Measurements from ENCODE around the gene LRRC53.

LRRC53 gene, protein sequence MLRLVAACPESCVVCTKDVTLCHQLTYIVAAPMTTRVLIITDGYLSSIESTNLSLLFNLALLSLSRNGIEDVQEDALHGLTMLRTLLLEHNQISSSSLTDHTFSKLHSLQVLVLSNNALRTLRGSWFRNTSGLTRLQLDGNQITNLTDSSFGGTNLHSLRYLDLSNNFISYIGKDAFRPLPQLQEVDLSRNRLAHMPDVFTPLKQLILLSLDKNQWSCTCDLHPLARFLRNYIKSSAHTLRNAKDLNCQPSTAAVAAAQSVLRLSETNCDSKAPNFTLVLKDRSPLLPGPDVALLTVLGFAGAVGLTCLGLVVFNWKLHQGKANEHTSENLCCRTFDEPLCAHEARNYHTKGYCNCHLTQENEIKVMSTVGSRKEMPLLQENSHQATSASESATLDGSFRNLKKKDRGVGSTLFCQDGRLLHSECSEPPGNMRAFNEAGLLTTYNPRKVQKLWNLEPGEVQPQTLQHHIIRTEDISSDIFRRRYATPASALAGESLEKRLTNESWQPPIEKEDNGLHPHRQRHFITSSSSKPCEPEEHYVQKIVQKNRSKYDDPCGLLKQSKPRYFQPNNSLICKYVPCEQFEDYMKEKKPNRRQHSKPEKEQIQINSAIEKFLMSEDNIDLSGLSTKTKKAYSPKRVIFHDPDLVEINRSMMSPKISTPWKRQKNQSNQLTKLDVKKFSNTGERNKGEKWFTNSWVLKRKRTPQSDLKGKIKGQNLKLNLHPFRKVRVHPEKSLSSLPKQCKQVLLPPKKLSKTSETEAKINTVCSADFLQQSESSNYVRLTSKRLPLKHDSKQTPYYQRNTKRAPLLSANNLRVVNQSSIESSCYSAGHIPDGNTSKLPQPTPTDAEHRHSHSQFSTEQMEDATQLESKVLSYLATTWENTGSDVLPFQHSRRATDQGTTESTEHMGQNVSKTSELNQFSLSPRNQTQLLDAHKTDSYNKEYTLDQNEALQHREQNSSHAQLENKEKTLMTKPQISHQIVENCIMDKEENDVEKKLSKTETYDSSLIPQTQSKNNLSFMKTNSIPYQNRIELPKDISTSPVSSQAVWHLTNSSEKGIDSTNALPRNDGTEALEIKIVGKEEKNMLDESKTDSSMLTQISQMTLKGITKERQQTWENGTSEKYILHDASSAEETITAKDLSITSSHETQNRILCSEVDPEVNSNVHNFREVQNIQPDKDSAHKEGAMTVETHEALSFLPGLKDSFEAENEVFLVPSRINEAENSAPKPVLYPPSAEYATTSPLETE

GRCh38 chr1:74512170-74512915, at the start of gene LRRC53:
Gene LRRC53, minus strand, starts transcription at chr1:74512611. Its CDS starts 29,262 bp downstream, at chr1:74483349.
- DNase-seq, result no peak

DNA sequence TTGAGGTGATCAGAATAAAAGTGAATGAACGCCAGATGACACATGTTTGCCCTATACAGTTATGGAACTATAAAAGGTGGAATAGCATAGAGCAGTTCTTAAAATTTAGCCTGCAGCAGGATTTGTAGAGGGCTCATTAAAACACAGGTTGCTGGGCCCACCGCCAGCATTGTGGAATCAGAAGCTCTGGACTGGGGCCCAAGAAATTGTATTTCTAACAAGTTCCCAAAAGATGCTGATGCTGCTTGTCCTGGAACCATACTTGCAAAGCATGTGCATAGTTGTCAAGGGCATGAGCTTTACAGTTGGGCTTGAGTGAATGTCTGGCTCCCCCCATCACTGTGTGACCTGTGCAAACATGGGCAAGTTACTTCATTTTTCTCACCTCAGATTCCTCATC, 37.5 kb upstream of the LRRC53 start:
- no peak for DNase-seq

GRCh38 chr1:74548961-74549750, 36.7 kb upstream of the LRRC53 start:
- DNase-seq, result no peak

DNA sequence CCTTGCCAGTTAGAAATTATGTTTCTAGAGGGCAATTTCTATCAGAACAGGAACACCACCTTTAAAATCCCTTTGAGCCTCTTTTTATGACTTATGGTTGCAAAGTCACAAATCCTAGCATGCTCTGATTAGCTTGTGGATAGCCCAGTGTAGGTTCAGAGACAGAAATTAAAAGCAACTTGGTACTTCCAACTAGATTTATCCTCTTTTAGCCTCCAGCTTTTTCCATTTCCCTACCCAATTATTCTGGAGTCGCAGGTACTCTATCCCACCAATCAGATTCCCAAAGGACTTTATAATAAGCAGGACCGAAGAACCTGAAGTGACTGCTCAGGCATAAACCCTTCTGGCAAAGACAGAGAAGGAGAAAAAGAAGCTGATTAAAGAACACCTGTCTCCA, 33.4 kb upstream of the LRRC53 start:
- no peak for DNase-seq

DNA sequence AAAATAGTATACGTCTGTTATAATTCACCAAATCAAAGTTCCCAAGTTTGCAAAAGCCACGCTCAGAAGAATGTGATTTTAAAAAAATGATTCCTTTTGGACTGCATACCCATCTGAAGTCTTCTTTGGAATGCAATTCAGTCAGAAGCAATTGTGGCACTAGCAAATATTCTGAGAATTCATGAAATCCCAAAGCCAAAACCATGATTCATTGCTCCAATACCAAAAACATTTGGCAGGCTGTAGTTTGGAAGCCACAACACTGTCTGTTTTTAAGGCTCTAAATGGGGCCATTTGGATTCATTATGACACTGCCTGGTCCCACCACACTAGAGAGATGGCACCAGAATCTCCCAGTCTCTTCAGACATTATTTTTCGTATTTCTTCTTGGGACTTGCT, 21.8 kb upstream of the LRRC53 start:
- DNase-seq, result no peak

DNA sequence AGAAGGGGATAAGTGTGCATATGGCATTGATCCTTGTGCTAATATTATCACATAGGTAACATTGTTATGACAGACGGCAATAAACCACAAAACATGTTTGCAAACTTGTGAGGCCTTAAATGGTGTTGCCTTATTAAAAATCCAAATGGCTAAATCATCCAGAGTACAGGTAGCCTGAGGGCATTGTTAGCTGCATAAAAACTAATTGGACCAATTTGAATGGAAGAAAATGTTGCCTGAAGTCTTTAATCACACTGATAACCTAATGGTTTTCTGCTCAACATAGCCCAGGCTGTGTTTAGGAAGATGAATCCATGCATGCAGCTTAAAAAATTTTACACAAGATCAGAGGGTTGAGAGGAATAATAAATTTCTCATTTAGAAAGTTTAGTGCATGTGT, 19.4 kb upstream of the LRRC53 start:
- DNase-seq, result no peak

GRCh38 chr1:74530892-74531291, 18.5 kb upstream of the LRRC53 start:
- no peak for DNase-seq

GRCh38 chr1:74528123-74528522, 15.7 kb upstream of the LRRC53 start:
- no peak for DNase-seq

- no peak for DNase-seq
Observed at GRCh38 chr1:74526708-74527107, 14.3 kb upstream of the LRRC53 start.

DNA sequence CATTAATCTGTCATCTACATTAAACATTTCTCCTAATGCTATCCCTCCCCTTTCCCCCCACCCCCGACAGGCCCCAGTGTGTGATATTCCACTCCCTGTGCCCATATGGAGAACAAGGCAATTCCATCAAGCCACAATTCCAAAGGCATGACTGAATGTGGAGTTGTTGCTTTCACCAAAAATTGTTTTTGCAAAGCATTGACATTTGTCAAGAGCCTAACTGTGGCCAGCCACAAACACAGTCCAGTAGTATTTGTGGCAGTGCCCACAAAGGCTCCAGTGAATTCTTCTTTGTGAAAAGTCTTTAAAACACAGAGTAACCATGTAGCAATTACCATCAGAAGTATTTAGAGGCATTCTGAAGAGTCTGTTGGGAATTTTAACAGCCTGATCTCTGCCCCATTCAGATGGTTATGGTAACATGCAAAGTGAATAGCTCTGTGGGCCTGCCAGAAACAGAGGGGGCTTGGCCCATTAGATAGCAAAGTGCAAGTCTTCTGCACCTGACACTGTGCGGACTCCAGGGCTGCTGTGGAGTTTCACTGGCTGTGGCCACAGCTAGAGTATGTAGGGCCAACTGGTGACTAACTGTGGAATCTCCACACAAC, 11.6 kb upstream of the LRRC53 start:
- no peak for DNase-seq

DNA sequence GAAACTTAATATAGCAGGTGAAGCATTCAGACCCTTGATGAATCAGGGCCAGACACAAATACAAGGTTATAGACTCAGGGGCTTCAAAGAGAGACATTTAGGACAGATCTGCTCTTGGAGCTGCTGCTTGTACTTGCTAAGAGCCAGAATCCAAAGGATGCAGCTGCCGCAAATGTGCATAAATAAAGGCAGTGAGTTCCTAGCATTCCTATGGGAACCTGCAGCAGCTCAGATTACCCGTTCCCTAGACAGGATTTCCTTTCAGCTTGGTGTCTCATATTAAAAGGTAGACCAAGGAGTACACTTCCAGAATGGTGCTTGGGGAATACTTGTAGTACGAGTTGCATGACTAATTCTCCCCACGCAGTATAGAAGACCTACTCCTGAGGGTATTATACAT, 9.7 kb upstream of the LRRC53 start:
- DNase-seq, result no peak

DNA sequence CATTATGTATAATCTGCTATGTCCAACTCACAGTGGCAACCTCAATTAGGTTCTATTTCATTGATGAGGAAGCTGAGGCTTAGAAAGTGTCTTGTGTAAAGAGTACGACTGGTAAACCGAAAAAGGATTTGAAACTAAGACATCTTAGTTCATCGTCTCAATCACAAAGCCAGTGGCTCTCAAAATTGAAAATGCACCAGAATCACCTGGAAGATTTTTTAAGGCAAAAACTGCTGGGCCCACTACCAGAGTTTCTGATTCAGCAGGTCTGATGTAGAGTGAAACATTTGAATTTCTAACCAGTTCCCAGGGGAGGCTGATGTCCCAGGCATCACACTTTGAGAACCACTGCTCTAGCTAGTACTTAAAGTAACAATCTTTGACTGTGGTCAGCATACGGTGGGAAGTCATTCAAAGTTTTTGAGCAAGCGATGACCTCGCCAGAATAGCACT, 5.2 kb upstream of the LRRC53 start:
- DNase-seq, result no peak

- DNase-seq, result no peak
Observed at GRCh38 chr1:74513411-74514300, 1.2 kb upstream of the LRRC53 start.

DNA sequence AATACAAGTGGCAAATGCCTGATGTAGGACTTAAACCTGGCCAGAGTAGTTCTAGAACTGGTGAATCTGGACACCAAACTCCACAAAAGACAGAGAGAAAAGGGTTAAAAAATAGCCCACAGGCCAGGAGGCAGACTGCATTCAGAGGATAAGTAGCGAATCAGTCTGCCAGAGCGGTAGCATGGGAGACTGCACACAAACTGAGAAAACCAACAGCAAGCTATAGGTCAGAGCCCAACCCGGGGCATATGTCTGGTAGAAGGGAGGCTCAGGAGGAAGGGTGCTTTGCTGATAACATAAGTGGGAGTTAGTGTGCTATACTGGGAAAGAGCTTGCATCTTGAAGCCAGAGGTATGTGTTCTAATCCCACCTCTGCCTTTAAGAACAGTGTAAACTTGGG, 4.0 kb downstream of the LRRC53 start:
- DNase-seq, result no peak

- DNase-seq, result no peak
Observed at GRCh38 chr1:74505928-74506710, 6.3 kb downstream of the LRRC53 start.

DNA sequence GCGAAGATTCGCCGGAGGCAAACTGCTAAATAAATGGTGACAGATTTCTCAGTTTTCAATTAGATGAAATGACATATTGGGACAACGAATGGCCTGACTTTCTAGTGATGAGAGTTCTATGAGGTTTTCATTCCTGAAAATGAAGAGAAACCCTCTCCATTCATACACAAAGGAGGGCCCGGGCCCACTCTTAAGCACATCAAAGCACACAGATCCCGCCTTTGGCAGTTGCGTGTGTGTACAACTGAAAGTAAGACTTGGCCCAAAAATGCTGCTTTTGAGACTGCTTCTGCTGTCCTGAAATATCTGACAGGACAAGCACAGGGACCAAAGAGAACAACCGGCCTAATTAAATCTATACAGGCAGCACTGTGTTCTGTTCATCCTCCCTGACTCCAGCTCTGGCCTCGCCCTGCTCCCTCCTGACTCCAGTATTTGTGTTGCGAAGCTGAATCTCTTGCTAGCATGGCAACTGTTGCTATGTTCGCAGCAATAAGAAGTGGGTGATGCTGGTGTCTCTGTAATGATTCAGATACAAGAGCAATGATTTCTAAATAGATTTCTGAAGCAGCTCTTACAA, 7.4 kb downstream of the LRRC53 start:
- DNase-seq, result no peak

DNA sequence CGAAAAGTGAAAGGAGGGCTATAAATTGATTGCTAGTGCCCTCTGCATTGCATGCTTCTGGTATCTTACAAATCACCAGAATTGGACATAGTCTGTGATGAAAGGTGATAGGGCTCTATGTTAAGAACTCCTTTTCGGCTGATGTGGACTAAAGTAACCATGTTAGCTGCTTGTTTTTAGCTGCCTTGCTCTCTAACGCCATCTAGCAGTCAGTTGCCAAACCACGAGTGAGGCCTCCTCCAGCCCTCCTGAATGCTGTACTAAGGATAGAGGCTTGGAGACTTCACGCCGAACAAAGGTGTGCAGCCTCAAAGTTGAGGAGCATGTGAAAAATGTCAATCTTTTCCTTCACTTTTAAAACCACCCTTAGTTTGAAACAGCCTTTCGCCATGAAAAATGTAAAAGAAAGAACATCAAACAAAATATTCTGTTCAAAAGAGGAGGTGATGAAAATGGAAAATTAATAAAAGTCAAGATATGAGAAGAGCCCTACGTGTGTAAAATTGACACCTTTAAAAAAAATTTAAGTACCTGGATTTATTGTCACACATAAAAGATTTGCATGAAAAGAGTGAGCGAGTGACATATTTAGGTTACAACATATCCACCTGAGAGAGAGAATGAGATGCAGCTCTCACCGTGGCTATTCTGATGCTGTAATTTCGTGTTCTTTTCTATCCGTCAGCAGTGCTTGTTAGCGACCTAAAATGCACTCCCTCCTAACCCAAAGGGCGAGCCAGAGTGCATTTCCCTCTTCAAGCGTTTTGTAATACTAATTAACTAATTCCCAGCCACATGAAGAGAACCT, 8.1 kb downstream of the LRRC53 start:
- DNase-seq, result peak; percentile 18

GRCh38 chr1:74502858-74503257, 9.6 kb downstream of the LRRC53 start:
- no peak for DNase-seq
